Measurements from ENCODE around the gene NEURL1.

Gene NEURL1

DNA sequence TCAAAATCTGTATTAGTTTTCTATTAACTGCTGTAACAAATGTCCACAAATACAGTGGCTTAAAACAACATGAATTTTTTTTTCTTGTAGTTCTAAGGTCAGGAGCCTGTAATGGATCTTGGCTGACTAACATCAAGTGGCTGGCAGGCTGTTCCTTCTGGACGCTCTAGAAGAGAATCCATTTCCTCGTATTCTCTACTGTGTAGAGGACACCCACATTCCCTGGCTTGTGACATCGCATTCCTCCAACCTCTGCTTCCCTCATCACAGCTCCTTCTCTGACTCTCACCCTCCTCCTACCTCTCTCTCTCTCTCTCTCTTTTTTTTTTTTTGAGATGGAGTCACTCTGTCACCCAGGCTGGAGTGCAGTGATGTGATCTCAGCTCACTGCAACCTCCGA lies 30.0 kb upstream of the NEURL1 start:
- Histone ChIP-seq H3K36me3 (ENCODE audit: control insufficient read depth, insufficient read depth, low read length) (no peaks in the 10 kb centered on the region), H3K4me3 (ENCODE audit: insufficient read depth, low read depth, low read length, poor library complexity, severe bottlenecking) (no peak overlapping the region), H3K4me1 (ENCODE audit: control insufficient read depth, insufficient read depth, low read length, poor library complexity, severe bottlenecking) (no peaks in the 10 kb centered on the region), H3K9me3 (ENCODE audit: control insufficient read depth, low read length) (no peaks in the 10 kb centered on the region), H3K27ac (ENCODE audit: insufficient read depth, low read length, poor library complexity, severe bottlenecking) (no peak overlapping the region), H3K27me3 (replicated peaks; ENCODE audit: control insufficient read depth, insufficient read depth, low read length, poor library complexity, severe bottlenecking) (no peaks in the 10 kb centered on the region)
- DNase-seq: no peak

GRCh38 chr10:103465411-103466179 lies 27.9 kb upstream of the NEURL1 start:
- Histone ChIP-seq H3K27ac (ENCODE audit: insufficient read depth, low read length, poor library complexity, severe bottlenecking) (no peak overlapping the region), H3K9me3 (ENCODE audit: control insufficient read depth, low read length) (no peaks in the 10 kb centered on the region), H3K4me3 (ENCODE audit: insufficient read depth, low read depth, low read length, poor library complexity, severe bottlenecking) (no peak overlapping the region), H3K27me3 (replicated peaks; ENCODE audit: control insufficient read depth, insufficient read depth, low read length, poor library complexity, severe bottlenecking) (no peaks in the 10 kb centered on the region), H3K36me3 (ENCODE audit: control insufficient read depth, insufficient read depth, low read length) (no peaks in the 10 kb centered on the region), H3K4me1 (ENCODE audit: control insufficient read depth, insufficient read depth, low read length, poor library complexity, severe bottlenecking) (peaks cover 8% of the 10 kb centered on the region)
- no peak for DNase-seq

- Histone ChIP-seq H3K4me1 (ENCODE audit: control insufficient read depth, insufficient read depth, low read length, poor library complexity, severe bottlenecking) (peaks cover 18% of the 10 kb centered on the region), H3K4me3 (ENCODE audit: insufficient read depth, low read depth, low read length, poor library complexity, severe bottlenecking) (no peak overlapping the region)
- no peak for DNase-seq
These were observed 26.8 kb upstream of the NEURL1 start for GRCh38 chr10:103466734-103467133.

DNA sequence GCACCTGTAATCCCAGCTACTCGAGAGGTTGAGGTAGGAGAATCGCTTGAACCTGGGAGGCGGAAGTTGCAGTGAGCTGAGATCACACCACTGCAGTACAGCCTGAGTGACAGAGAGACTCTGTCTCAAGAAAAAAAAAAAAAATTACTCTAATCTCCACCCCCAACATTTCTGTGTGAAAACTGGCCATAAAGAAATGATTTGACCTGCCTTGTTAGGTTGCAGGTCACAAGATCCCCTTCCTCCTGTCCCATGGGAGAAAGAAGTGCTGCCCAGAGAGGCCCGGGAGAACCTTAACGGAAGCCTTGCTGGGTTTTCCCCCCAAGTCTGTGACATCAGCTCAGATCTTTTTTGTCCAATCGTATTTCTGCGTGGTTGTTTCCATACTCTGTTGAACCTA lies 26.1 kb upstream of the NEURL1 start:
- peaks cover 24% of the 10 kb centered on the region for H3K4me1 ChIP-seq (ENCODE audit: control insufficient read depth, insufficient read depth, low read length, poor library complexity, severe bottlenecking)
- H3K9me3 ChIP-seq (ENCODE audit: control insufficient read depth, low read length): no peaks in the 10 kb centered on the region
- no peak overlapping the region for H3K4me3 ChIP-seq (ENCODE audit: insufficient read depth, low read depth, low read length, poor library complexity, severe bottlenecking)
- DNase-seq: no peak
- no peaks in the 10 kb centered on the region for H3K27me3 ChIP-seq (replicated peaks; ENCODE audit: control insufficient read depth, insufficient read depth, low read length, poor library complexity, severe bottlenecking)
- H3K27ac ChIP-seq (ENCODE audit: insufficient read depth, low read length, poor library complexity, severe bottlenecking): no peak overlapping the region
- H3K36me3 ChIP-seq (ENCODE audit: control insufficient read depth, insufficient read depth, low read length): no peaks in the 10 kb centered on the region

More at GRCh38 chr10:103466734-103467133, 26.8 kb upstream of the NEURL1 start:
- no peaks in the 10 kb centered on the region for H3K36me3 ChIP-seq (ENCODE audit: control insufficient read depth, insufficient read depth, low read length)
- no peak overlapping the region for H3K27ac ChIP-seq (ENCODE audit: insufficient read depth, low read length, poor library complexity, severe bottlenecking)
- H3K9me3 ChIP-seq (ENCODE audit: control insufficient read depth, low read length): no peaks in the 10 kb centered on the region
- no peaks in the 10 kb centered on the region for H3K27me3 ChIP-seq (replicated peaks; ENCODE audit: control insufficient read depth, insufficient read depth, low read length, poor library complexity, severe bottlenecking)

- no peaks in the 10 kb centered on the region for H3K36me3 ChIP-seq (ENCODE audit: control insufficient read depth, insufficient read depth, low read length)
- H3K9me3 ChIP-seq (ENCODE audit: control insufficient read depth, low read length): no peaks in the 10 kb centered on the region
- no peak overlapping the region for H3K27ac ChIP-seq (ENCODE audit: insufficient read depth, low read length, poor library complexity, severe bottlenecking)
- H3K4me3 ChIP-seq (ENCODE audit: insufficient read depth, low read depth, low read length, poor library complexity, severe bottlenecking): no peak overlapping the region
- no peaks in the 10 kb centered on the region for H3K27me3 ChIP-seq (replicated peaks; ENCODE audit: control insufficient read depth, insufficient read depth, low read length, poor library complexity, severe bottlenecking)
- H3K4me1 ChIP-seq (ENCODE audit: control insufficient read depth, insufficient read depth, low read length, poor library complexity, severe bottlenecking): peaks cover 27% of the 10 kb centered on the region
- no peak for DNase-seq
These were observed 24.3 kb upstream of the NEURL1 start for GRCh38 chr10:103469201-103469600.

- Histone ChIP-seq H3K4me3 (ENCODE audit: insufficient read depth, low read depth, low read length, poor library complexity, severe bottlenecking) (peak overlapping the region; percentile 11), H3K27me3 (replicated peaks; ENCODE audit: control insufficient read depth, insufficient read depth, low read length, poor library complexity, severe bottlenecking) (no peaks in the 10 kb centered on the region), H3K36me3 (ENCODE audit: control insufficient read depth, insufficient read depth, low read length) (no peaks in the 10 kb centered on the region), H3K27ac (ENCODE audit: insufficient read depth, low read length, poor library complexity, severe bottlenecking) (peak overlapping the region; percentile 69), H3K4me1 (ENCODE audit: control insufficient read depth, insufficient read depth, low read length, poor library complexity, severe bottlenecking) (peaks cover 27% of the 10 kb centered on the region), H3K9me3 (ENCODE audit: control insufficient read depth, low read length) (no peaks in the 10 kb centered on the region)
- peak; percentile 59 to 71 (median 67) for DNase-seq
These were observed 22.5 kb upstream of the NEURL1 start for GRCh38 chr10:103470761-103471653.

DNA sequence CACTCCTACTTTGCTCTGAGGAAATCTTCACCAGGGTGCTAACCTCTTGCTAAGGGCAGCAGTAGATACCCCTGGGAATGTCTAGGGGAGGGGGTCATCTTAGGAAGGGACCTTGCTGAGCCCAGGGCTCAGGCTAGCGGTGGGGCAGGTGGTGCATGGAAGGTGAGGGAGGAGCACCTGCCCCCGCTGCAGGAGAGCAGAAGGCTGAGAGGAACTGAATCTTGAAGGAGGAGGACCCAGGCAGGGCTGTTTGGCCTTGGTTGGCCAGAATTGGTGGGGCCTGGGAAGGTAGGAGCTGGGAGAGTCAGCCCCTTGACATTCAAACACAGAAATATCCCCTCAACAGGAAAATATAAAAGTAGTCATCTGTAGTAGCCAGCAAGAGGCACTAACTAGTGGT lies 21.5 kb upstream of the NEURL1 start:
- Histone ChIP-seq H3K27ac (ENCODE audit: insufficient read depth, low read length, poor library complexity, severe bottlenecking) (peak overlapping the region; percentile 69), H3K4me1 (ENCODE audit: control insufficient read depth, insufficient read depth, low read length, poor library complexity, severe bottlenecking) (peaks cover 27% of the 10 kb centered on the region), H3K36me3 (ENCODE audit: control insufficient read depth, insufficient read depth, low read length) (no peaks in the 10 kb centered on the region), H3K27me3 (replicated peaks; ENCODE audit: control insufficient read depth, insufficient read depth, low read length, poor library complexity, severe bottlenecking) (no peaks in the 10 kb centered on the region), H3K9me3 (ENCODE audit: control insufficient read depth, low read length) (no peaks in the 10 kb centered on the region), H3K4me3 (ENCODE audit: insufficient read depth, low read depth, low read length, poor library complexity, severe bottlenecking) (no peak overlapping the region)
- no peak for DNase-seq

GRCh38 chr10:103473261-103473671 lies 20.2 kb upstream of the NEURL1 start:
- no peak for DNase-seq
- H3K27me3 ChIP-seq (replicated peaks; ENCODE audit: control insufficient read depth, insufficient read depth, low read length, poor library complexity, severe bottlenecking): no peaks in the 10 kb centered on the region
- H3K27ac ChIP-seq (ENCODE audit: insufficient read depth, low read length, poor library complexity, severe bottlenecking): no peak overlapping the region
- no peaks in the 10 kb centered on the region for H3K9me3 ChIP-seq (ENCODE audit: control insufficient read depth, low read length)
- no peak overlapping the region for H3K4me3 ChIP-seq (ENCODE audit: insufficient read depth, low read depth, low read length, poor library complexity, severe bottlenecking)
- H3K36me3 ChIP-seq (ENCODE audit: control insufficient read depth, insufficient read depth, low read length): no peaks in the 10 kb centered on the region
- H3K4me1 ChIP-seq (ENCODE audit: control insufficient read depth, insufficient read depth, low read length, poor library complexity, severe bottlenecking): peaks cover 27% of the 10 kb centered on the region

DNA sequence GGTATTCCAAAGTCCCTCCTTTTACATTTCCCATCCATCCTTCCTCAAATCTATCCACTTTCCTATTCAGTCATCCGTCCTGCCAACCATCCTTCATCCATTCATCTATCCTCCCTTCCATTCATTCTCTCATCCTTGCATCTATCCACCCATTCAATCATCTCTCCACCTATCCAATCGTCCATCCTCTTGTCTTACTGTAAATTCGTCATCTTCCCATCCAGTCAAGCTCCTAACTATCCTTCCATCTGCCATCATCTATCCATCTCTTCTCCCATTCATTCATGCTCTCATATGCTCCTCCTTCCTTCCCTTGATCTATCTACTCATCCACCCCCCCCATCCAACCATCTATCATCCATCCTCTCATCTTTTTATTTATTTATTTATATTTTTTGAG lies 19.4 kb upstream of the NEURL1 start:
- H3K4me3 ChIP-seq (ENCODE audit: insufficient read depth, low read depth, low read length, poor library complexity, severe bottlenecking): no peak overlapping the region
- H3K9me3 ChIP-seq (ENCODE audit: control insufficient read depth, low read length): no peaks in the 10 kb centered on the region
- no peaks in the 10 kb centered on the region for H3K36me3 ChIP-seq (ENCODE audit: control insufficient read depth, insufficient read depth, low read length)
- H3K27ac ChIP-seq (ENCODE audit: insufficient read depth, low read length, poor library complexity, severe bottlenecking): no peak overlapping the region
- DNase-seq: no peak
- peaks cover 27% of the 10 kb centered on the region for H3K4me1 ChIP-seq (ENCODE audit: control insufficient read depth, insufficient read depth, low read length, poor library complexity, severe bottlenecking)
- H3K27me3 ChIP-seq (replicated peaks; ENCODE audit: control insufficient read depth, insufficient read depth, low read length, poor library complexity, severe bottlenecking): no peaks in the 10 kb centered on the region

DNA sequence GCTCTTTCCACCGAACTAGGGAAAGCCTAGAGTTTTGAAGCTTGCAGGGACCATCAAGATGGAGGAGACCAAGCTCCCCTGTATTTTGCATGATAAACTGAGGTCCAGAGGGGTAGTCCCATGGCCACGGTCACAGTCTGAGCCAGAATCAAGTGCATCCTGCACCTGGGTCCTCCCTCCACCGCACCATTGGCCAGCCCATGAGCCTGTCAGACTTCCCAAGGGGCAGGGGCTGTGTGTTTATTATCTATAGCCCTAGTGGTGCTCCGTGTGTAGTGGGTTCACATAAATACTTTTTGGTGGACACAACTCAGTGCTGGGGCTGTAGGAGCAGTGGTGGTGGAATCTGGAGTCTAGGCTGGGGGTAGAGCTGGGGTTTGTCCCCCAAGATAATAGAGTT lies 18.1 kb upstream of the NEURL1 start:
- H3K27me3 ChIP-seq (replicated peaks; ENCODE audit: control insufficient read depth, insufficient read depth, low read length, poor library complexity, severe bottlenecking): no peaks in the 10 kb centered on the region
- peaks cover 20% of the 10 kb centered on the region for H3K4me1 ChIP-seq (ENCODE audit: control insufficient read depth, insufficient read depth, low read length, poor library complexity, severe bottlenecking)
- H3K4me3 ChIP-seq (ENCODE audit: insufficient read depth, low read depth, low read length, poor library complexity, severe bottlenecking): no peak overlapping the region
- H3K9me3 ChIP-seq (ENCODE audit: control insufficient read depth, low read length): no peaks in the 10 kb centered on the region
- DNase-seq: no peak
- H3K36me3 ChIP-seq (ENCODE audit: control insufficient read depth, insufficient read depth, low read length): no peaks in the 10 kb centered on the region
- no peak overlapping the region for H3K27ac ChIP-seq (ENCODE audit: insufficient read depth, low read length, poor library complexity, severe bottlenecking)

Data from effector memory CD4-positive, alpha-beta T cell (primary cell).